NCI-H1694 (cell line): ENCODE data around the gene NDP.

ENCODE experiments used
- DNase-seq: peaks from one replicate; lab custom pipeline; 2025; lab: John Stamatoyannopoulos, UW

NDP gene

DNA sequence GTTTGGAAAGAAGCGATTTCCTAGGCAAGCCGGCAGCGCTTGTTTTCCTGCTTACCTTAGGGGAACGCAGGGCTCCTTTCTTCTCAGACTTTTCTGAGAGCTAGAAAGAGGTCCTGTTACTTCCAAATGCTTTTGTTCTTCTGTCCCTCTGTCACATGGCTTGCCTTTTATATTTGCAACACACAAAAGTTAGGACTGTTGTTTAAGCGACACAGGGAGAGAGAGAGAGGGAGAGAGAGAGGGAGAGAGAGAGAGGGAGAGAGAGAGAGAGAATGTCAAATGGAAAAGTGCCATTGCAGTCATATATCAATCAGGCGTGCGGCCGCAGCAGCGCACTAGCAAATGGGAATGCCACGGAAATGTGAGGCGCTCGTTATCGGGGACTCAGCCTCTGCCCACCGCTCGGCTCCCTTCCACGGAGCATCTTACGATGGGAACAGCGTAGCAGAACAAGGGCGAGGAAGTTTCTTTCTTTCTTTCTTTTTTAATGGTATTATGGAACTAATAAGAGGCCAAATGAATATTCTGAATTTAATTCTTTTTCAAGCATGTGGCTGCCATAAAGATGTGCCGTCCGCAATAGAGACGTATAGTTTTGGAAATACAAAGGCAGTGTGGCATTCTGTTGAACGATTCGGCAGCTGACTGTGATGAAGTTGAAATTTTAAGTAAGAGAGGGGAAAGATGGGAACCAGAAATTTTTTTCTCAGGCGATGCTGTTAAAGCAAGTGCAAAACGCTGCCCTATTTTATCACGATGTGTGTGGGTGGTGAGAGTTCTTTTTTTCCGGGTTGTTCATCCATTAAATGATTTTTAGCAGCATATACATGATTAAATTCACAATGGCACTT is at the start of gene NDP:
NDP (minus strand) TSS at position 142 of the 851 bp plus-strand sequence. CDS start 14,745 bp downstream, outside the sequence.
- no peak for DNase-seq

GRCh38 chrX:44022964-44023363 is 49.8 kb upstream of the NDP start:
- no peak for DNase-seq

DNA sequence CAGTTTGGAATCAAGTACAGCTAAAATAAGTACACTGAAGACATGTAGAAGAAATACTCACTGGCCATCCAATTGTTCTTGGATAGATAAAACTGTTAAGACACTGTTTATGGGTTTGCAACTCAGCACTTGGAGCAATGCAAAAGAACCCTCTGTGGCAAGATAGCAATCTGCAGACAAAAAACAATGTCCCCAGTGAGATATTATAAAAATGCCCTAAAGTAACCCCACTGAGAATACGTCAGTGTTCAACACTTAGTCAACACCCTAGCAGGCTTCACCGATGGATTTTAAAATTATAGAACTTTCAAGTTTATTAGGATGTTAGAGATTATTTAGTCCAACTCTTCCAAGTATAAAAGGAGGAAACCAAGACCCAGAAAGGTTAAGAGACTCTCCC is 47.5 kb upstream of the NDP start:
- no peak for DNase-seq

DNA sequence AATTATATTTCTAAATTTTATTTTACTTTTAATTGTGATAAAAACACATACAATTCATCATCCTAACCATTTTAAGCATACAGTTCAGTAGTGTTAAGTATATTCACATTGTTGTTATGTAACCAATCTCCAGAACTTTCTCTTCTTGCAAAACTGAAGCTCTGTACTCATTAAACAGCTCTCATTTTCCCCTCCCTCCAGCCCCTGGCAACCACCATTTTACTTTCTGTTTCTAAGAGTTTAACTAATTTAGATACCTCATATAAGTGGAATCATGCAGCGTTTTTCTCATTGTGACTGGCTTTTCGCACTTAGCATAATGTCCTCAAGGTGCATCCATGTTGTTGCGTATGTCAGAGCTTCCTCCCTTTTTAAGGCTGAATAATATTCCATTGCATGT is 46.7 kb upstream of the NDP start:
- no peak for DNase-seq

GRCh38 chrX:44017676-44018075 is 44.5 kb upstream of the NDP start:
- no peak for DNase-seq

DNA sequence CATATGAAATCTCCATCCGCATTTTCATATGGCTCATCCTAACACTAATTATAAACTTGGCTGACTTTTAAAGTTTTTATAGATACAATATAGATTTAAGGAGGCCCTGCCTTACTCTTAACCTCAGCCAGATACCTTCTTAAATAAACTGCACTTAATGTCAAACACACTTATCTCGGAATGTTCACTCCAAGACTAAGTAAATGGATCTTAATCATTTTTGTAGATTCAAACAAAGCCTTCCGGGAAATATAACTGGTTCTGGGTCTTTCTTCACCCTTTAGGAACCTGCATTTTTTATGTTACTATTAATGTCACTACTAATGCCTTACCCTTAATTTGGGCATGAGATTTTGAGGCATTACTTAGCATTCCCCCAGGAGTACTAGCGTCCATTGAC is 43.7 kb upstream of the NDP start:
- no peak for DNase-seq

DNA sequence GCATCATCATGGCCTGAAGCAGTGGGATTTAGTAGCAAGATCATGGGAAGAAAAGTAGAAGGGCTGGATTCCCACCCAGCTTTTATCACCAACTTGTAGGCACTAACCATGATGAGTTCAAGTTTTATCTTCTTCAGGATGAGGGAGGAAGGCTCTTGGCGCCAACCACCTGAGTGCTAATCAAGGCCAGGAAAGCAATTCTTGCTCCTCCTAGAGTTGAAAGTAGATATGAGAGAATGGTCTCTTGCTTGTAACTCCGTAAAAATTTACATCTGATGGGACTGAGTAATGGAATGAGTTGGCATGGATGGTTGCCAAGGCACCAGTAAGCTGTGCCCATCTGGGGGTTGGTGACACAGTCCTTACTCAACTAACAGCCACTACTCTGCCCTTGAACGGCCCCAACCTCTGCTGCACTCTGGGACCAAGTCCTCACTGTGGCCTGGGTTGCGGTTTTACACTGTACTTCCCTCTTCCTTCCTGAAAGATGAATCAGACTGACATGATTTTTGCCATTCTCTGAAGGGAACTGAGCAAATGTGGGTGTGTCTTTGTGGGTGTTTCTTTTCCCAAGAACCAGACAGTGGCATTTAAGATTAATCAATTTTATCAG is 39.4 kb upstream of the NDP start:
- DNase-seq: no peak

- no peak for DNase-seq
These were observed 38.3 kb upstream of the NDP start for GRCh38 chrX:44011506-44011905.

DNA sequence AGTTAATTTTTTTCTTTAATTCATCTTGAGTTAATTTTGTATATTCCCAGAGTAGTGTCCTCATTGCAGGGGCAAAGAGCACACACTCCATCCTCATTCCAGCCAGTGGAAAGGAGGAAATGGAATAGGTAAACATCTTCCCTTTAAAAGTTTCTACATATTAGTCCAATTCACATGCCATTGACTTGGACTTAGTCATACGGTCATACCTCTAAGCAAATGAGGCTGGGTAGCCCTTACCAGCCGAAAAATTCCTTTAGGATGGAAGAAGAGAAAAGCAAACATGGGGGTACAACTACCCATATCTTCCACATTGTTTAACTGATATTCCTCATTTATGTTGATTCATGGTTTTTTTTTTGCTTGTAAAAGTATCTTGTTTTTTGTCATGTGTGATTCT is 37.4 kb upstream of the NDP start:
- DNase-seq: no peak

DNA sequence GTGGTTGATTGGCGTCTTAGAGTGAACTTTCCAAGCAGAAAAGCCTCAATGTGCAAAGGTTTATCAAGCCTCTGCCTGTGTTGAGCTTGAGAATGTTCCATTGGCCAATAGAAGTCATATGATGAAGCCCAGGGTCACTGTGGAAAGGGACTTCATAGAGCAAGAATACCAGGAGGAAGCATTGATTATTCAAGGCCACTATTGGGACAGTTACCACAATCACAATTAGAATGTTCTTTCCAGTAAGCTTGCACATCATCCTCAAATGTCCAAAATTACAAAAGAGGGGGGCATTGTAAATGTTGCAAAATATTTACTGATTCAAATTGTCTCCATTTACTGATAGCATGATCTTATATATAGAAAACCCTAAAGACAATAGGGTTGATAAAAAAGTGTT is 32.9 kb upstream of the NDP start:
- no peak for DNase-seq

DNA sequence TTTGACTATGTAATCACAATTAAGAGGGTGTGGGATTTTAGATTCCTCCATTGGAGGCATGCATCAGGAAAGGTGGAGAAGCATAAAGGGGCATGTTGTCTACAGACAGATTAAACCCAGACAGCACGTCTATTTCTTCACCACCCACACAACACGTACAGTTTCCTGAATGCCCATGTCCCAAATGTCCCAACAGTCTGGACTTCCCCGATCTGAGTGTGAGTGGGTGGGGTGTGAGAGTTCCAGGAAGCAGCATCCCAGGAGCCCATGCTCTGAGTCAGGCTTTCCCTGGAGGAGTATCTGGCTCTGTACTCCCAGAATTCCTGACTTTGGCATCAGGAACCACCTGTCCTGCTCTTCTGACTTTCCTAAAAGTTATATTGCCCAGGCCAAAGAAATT is 30.8 kb upstream of the NDP start:
- DNase-seq: no peak

DNA sequence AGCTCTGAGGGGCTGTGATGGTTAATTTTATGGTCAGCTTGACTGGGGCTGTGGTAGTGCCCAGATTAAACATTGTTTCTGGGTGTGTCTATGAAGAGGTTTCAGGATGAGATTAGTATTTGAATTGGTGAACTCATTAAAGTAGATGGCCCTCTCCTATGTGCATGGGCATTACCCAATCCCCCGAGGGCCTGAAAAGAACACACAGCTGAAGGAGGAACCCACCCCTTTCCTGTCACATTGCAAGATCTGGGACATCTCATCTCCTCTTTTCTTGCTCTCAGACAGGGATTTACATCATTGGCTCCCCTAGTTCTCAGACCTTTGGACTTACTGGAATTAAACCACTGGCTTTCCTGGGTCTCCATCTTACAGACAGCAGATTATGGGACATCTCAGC is 29.4 kb upstream of the NDP start:
- DNase-seq: no peak

DNA sequence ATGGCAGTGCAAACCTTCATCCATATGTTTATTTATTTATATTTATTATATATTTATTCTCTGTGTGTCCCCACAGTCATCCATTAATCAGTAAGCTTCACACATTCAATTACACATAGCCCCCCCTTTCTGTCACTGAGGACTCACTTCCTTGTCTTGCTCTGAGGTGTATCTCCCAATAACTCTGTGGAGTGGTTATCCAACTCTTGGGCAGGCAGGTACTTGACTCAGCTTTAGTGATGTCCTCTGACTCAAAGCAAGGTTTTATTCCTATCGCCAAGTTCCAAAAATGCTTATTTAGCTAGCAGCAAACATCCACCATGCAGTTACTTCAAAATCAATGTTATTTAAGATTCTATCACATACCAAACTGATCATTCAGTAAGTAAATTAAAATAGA is 25.2 kb upstream of the NDP start:
- DNase-seq: no peak

DNA sequence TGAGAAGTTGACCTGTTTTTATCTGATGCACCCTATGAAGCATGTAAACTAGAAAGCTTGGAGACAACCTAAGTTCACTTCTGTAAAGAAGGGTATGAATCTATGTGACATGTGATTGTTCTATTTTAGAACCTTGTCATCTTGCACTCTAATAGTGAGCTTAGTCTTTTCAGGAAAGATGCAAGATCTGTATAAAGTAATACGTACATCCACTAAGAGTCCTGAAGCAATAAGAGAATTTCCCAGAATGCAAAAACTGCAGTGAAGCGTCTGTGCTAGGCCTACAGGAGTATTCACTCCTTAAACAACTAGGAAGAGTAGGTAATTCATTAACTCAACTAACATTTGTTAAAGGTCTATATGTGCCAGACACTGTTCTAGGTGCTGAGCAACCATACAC is 23.3 kb upstream of the NDP start:
- no peak for DNase-seq

DNA sequence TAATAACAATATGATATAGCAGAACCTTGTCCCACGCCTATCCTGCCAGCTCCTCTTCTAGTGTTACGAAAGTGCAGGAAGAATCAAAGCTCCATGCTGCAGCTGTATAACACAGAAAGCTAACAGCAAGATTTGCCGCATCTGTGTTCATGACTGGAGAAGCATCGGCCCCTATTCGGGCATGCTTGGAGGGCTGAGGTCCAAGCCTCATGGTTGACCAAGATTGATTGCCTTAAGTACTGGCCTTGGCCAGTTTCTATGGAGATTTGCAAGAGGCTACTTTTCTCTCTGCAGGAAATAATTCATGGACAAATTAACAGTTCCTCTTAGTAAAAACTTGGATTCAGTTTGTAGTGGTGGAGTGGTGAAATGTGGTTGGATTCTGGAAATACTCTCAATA is 12.9 kb upstream of the NDP start:
- DNase-seq: no peak

- DNase-seq: no peak
These were observed 12.3 kb upstream of the NDP start for GRCh38 chrX:43985511-43985910.

- no peak for DNase-seq
These were observed 5.0 kb upstream of the NDP start for GRCh38 chrX:43978226-43978625.

GRCh38 chrX:43976205-43976604 is 3.0 kb upstream of the NDP start:
- DNase-seq: no peak

- DNase-seq: no peak
These were observed 2.6 kb upstream of the NDP start for GRCh38 chrX:43975796-43976195.

DNA sequence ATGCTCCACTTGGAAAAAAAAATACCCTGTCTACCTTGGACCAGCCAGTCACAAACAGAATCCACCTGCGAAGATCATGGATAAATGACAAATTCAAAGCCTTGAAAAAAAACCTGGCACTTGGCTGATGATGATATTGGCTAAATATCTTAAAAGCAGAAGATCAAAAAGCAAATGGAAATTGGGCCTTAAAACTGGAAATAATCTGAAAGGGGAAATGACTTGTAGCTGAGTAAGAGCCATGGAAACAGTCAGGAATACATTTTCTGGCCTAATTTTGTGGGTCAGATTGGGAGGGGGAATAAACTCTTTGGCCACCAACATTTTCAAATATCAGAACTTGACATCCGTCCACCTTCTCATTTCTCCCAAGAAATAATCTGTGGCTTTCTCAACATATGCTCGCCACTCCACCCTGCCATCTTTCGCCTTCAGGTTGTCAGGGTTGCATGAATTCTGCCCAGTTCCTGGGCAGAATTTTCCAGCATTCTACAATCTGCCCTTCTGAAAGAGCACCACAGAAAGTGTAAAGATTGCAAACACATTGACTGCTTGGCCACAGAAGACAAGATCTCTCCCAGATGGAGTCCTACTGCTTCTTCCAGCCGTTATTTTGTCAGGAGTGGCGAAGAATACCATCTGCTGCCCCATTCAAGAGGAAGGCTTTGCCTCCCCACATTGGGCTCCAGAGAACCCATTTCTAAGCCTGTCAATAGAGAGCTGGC is 1.7 kb upstream of the NDP start:
- DNase-seq: no peak

DNA sequence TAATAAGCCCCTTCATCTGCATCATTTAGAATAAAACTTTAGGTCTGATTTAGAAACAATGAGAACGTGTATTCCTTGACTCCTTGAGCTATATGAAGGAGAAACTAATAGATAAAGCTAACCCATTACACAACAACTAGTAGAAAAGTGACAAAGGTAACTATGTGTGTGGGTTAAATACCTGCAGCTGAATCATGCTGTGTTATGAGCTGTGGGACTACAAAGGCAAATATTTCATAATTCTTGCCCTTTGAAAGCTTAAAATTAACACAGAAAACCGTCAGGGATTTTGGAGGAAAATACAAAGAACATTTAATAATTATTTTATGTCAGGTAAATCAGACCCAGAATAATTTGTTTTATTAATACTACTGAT is 898 bp upstream of the NDP start:
- no peak for DNase-seq

DNA sequence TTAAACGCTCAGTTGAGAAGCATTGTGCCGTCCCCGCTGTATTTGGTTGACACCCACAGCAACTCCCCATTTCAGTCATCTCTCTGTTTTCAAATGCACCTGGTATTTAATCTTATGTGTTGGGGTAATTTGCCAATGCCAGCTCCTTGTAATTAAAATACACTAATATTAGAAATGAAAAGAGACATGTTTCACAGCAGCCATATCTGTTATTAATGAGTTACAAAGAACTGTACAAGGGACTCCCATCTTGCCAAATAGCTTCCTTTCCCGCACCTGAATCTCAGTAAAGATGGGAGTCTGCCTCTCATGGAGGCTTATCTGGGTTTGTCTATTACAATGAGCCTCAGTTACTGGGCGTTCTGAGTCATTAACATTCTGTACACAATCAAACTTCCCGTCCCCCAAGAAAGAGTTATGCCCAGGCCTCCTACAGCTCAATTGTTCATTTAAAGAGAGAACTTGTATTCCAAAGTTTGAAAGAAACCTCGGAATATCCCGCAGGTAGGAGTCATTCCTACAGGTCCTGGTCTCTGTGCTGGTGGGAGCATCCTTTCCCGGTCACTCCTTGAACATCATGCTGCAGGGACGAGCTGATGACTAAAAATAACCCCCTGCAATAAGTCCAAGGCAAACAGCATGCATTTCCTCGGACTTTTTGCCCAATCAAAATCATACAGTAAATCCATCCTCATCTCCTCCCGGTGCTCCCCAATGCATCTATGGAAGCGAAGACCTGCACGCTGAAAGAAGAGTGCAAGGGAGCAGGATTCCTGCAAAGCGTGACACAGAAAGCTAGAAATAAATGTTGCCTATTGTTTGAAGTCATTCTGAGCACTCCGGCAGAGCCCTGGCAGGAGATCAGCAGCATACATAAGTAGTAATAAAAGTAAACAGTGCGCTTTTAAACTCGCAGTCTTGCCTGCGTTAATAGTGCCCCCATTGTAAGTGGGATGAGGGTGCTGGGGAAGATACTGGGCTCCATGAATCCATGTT is 926 bp downstream of the NDP start:
- DNase-seq: no peak
